ENCODE data around the gene PNKD. TPM values are rescaled to one million over a fixed set of nuclear protein-coding genes. Genes with fewer than 3 reads are reported as not detected.

PNKD gene
- total RNA-seq, 1 experiment from 2014 or later, result 58.1 TPM

GRCh38 chr2:218343591-218343990 lies 73.3 kb downstream of the PNKD start (continued):
- no peak for TF ChIP-seq FOSL1 (IDR thresholded peaks at IDR 0.05; ENCODE audit: low read depth)
- TF ChIP-seq CBX3 (IDR thresholded peaks at IDR 0.05; ENCODE audit: low read depth), result no peak
- no peak for TF ChIP-seq ZNF274 (IDR thresholded peaks at IDR 0.05; ENCODE audit: low read depth, low read length)

DNA sequence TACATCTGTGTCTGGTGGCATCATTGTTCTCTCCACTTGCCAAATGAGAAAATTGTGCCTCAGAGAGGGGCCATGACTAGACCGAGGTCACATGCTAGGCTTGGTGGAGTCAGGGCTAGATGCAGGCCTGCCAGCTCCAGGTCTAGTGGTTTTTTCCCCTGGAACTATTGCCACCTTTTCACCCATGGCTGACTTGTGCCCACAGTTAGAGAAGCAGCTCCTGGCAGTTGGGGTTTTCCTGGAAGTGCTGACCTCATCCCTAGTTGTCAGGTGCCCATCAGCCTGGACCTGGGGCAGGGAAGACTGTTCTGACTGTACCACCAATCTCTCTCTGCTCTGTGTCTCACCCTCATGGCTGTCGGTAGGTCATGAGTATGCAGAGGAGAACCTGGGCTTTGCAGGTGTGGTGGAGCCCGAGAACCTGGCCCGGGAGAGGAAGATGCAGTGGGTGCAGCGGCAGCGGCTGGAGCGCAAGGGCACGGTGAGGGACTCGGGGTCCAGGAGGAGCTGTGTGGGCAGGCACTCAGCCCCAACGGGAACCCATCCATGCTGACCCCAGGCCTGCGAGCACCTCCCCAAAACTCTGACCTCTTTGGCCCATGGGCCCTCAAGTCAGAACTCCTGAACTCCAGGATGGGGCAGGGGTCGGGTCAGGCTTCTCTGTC lies 73.9 kb downstream of the PNKD start:
- H3K4me2 ChIP-seq (ENCODE audit: low read length), result no peak overlapping the region
- no peaks in the 10 kb centered on the region for H3K4me1 ChIP-seq (ENCODE audit: control insufficient read depth in 1 of 2, insufficient read depth in 2 of 2, low read length in 2 of 2)
- RAD21 ChIA-PET (ENCODE audit: low non-redundant PET in 1 of 2, low total read pairs in 2 of 2, uncharacterized antibody in 2 of 2, unreplicated experiment in 2 of 2), result no interaction called here
- no TSS peak for BruUV-seq (replicated peaks)
- CTCF ChIA-PET, result no interaction called here
- TF ChIP-seq TCF7L2 (IDR thresholded peaks at IDR 0.05; ENCODE audit: borderline replicate concordance, extremely low read depth, insufficient read depth, insufficient read length) (no peak), REST (IDR thresholded peaks at IDR 0.05; ENCODE audit: low read depth) (no peak)
- H3K4me3 ChIP-seq (replicated peaks in 1 of 2; ENCODE audit: low read depth in 1 of 2, low read length in 2 of 2), result no peak overlapping the region
- POLR2A ChIA-PET, result no interaction called here
- no peaks in the 10 kb centered on the region for H3K9me2 ChIP-seq (ENCODE audit: insufficient read depth)
- DNase-seq (ENCODE audit: low read depth, low spot score), result no peak
- no peak overlapping the region for H2AFZ ChIP-seq (ENCODE audit: low read depth, low read length, poor library complexity, severe bottlenecking)
- intact Hi-C loops (cut with micrococcal nuclease), result no loop called here
- no peaks in the 10 kb centered on the region for H3K79me2 ChIP-seq (ENCODE audit: insufficient read depth, low read length)
- no peaks in the 10 kb centered on the region for H3K36me3 ChIP-seq (ENCODE audit: control insufficient read depth in 1 of 2, insufficient read depth in 2 of 2, low read length in 2 of 2)
- H3K27me3 ChIP-seq (ENCODE audit: insufficient read depth, low read length), result no peaks in the 10 kb centered on the region
- no peaks in the 10 kb centered on the region for H3K9me3 ChIP-seq (ENCODE audit: control insufficient read depth in 1 of 2, insufficient read depth in 1 of 2, low read depth in 1 of 2, low read length in 2 of 2)
- no peak for ATAC-seq
- no peak overlapping the region for H3K27ac ChIP-seq (ENCODE audit: low read depth, low read length)
- H3K9ac ChIP-seq (ENCODE audit: low read length), result no peak overlapping the region
- H4K20me1 ChIP-seq (ENCODE audit: insufficient read depth), result no peaks in the 10 kb centered on the region
